PC-3 (cell line): ENCODE measurements around the gene MRPL39. TPM values are rescaled to one million over a fixed set of nuclear protein-coding genes. Genes with fewer than 3 reads are reported as not detected.

Experiments
- ATAC-seq: fragments of 200-7000 bp; cut with Tn5 transposase; 2 replicates; pipeline ENCODE4 v1.9.1; 2020; ENCODE audit warnings: mild to moderate bottlenecking, moderate library complexity
- BruUV-seq: library from RNA; stranded (reverse); fragments of 400-500 nt; replicated peaks from 2 replicates; lab custom pipeline; 2021; lab: Mats Ljungman, UMichigan
- CTCF ChIA-PET: fragments of 300-600 bp; sonication (Branson Sonifier 250); formaldehyde crosslinking; loops from one replicate; lab custom pipeline; 2022; ENCODE audit warnings: antibody characterized with exemption; lab: Charles Lee
- POLR2A ChIA-PET: fragments of 300-600 bp; sonication (Branson Sonifier 250); formaldehyde crosslinking; loops from one replicate; lab custom pipeline; 2022; ENCODE audit warnings: antibody characterized with exemption; ENCODE audit not compliant: unreplicated experiment; lab: Charles Lee
- DNase-seq: peaks from one replicate; pipeline ENCODE4 v3.0.0-alpha.2; 2015
- H2AFZ ChIP-seq: fragments of 300-600 bp; sonication (generic); 2 replicates; pipeline ENCODE4 v1.6.0; 2016; ENCODE audit warnings: antibody characterized with exemption, low read length
- H3F3A ChIP-seq: fragments of 300-600 bp; sonication (generic); one replicate; pipeline ENCODE4 v1.6.0; 2017; ENCODE audit warnings: antibody characterized with exemption, low read length, control low read depth, mild to moderate bottlenecking; ENCODE audit not compliant: unreplicated experiment
- H3K27ac ChIP-seq: fragments of 300-600 bp; sonication (generic); 2 replicates; pipeline ENCODE4 v1.5.1; 2016; ENCODE audit warnings: mild to moderate bottlenecking, low read length
- H3K27me3 ChIP-seq: fragments of 300-600 bp; sonication (generic); 2 replicates; pipeline ENCODE4 v1.6.1; 2016; ENCODE audit warnings: low read length, mixed read lengths
- H3K36me3 ChIP-seq: fragments of 300-600 bp; sonication (generic); 2 replicates; pipeline ENCODE4 v1.6.1; 2016; ENCODE audit warnings: low read depth, mixed run types, low read length, mixed read lengths
- H3K4me1 ChIP-seq: fragments of 300-600 bp; sonication (generic); 2 replicates; pipeline ENCODE4 v1.5.1; 2016; ENCODE audit warnings: low read length; ENCODE audit not compliant: insufficient read depth
- H3K4me2 ChIP-seq: fragments of 300-600 bp; sonication (generic); 2 replicates; pipeline ENCODE4 v1.6.0; 2016; ENCODE audit warnings: low read length
- H3K4me3 ChIP-seq: fragments of 300-600 bp; sonication (generic); 2 replicates; pipeline ENCODE4 v1.5.1; 2016; ENCODE audit warnings: mild to moderate bottlenecking, low read length, mixed read lengths
- H3K79me2 ChIP-seq: fragments of 300-600 bp; sonication (generic); 2 replicates; pipeline ENCODE4 v1.6.1; 2017; ENCODE audit warnings: low read length, mixed read lengths
- H3K9ac ChIP-seq: fragments of 300-600 bp; sonication (generic); 2 replicates; pipeline ENCODE4 v1.6.0; 2016; ENCODE audit warnings: mild to moderate bottlenecking, low read length
- H3K9me2 ChIP-seq: fragments of 300-600 bp; sonication (generic); replicated peaks from 2 replicates; pipeline ENCODE4 v1.6.1; 2016; ENCODE audit warnings: mixed run types, low read length, mixed read lengths
- H3K9me3 ChIP-seq: fragments of 300-600 bp; sonication (generic); 2 replicates; pipeline ENCODE4 v1.6.1; 2016; ENCODE audit warnings: low read length, mixed read lengths
- H4K20me1 ChIP-seq: fragments of 300-600 bp; sonication (generic); 2 replicates; pipeline ENCODE4 v1.6.1; 2016; ENCODE audit warnings: low read length, mixed read lengths
- CTCF ChIP-seq: fragments of 300-600 bp; sonication (generic); conservative IDR thresholded peaks from 2 replicates; pipeline ENCODE4 v1.5.1; 2017; ENCODE audit warnings: antibody characterized with exemption, low read depth, mild to moderate bottlenecking, low read length
- EZH2 ChIP-seq: fragments of 300-600 bp; sonication (generic); IDR thresholded peaks from one replicate; pipeline ENCODE4 v1.6.1; 2017; ENCODE audit warnings: antibody characterized with exemption, mild to moderate bottlenecking, low read length; ENCODE audit not compliant: unreplicated experiment
- EZH2phosphoT487 ChIP-seq: fragments of 300-600 bp; sonication (generic); IDR thresholded peaks from 2 replicates; pipeline ENCODE4 v1.6.1; 2018; ENCODE audit warnings: mild to moderate bottlenecking, antibody characterized with exemption, low read length, borderline replicate concordance
- intact Hi-C: fragments of 100-400 bp; cut with micrococcal nuclease; formaldehyde crosslinking; loops from 2 replicates; pipeline ENCODE4 v1.9.0; 2023
- total RNA-seq: library from RNA; depleted of rRNA; stranded (reverse); fragments of >200 nt; gene quantifications from 2 replicates; pipeline ENCODE4 v1.2.3, GENCODE V29; 2014

Gene MRPL39
- total RNA-seq, 1 experiment from 2014 or later = 107 TPM

GRCh38 chr21:25589887-25590286, 17.4 kb downstream of the MRPL39 start:
- no peaks in the 10 kb centered on the region for H3K9me3 ChIP-seq
- no peak overlapping the region for H2AFZ ChIP-seq
- no peaks in the 10 kb centered on the region for H4K20me1 ChIP-seq
- DNase-seq = no peak
- no peak overlapping the region for H3K4me2 ChIP-seq
- no peak for ATAC-seq
- H3K27me3 ChIP-seq = no peaks in the 10 kb centered on the region
- no peaks in the 10 kb centered on the region for H3F3A ChIP-seq
- no TSS peak for BruUV-seq
- ChIA-PET POLR2A (no interaction called here), CTCF (no interaction called here)
- H3K4me3 ChIP-seq = no peak overlapping the region
- no peak overlapping the region for H3K27ac ChIP-seq
- H3K9me2 ChIP-seq = no peaks in the 10 kb centered on the region
- peaks cover 59% of the 10 kb centered on the region for H3K36me3 ChIP-seq
- no peak overlapping the region for H3K9ac ChIP-seq
- intact Hi-C loops = no loop called here
- no peaks in the 10 kb centered on the region for H3K4me1 ChIP-seq
- no peaks in the 10 kb centered on the region for H3K79me2 ChIP-seq
- no peak for TF ChIP-seq EZH2phosphoT487
- TF ChIP-seq CTCF = no peak
- no peak for TF ChIP-seq EZH2

- H3K9me2 ChIP-seq = no peaks in the 10 kb centered on the region
- CTCF ChIA-PET = interaction anchor here (0.6 kb wide), 1 partner anchor 160 kb away, joined by 4 read pairs; no protein-coding TSS in a partner anchor
Measured at GRCh38 chr21:25586791-25587190, 20.5 kb downstream of the MRPL39 start.

GRCh38 chr21:25586326-25586725, 21.0 kb downstream of the MRPL39 start:
- no TSS peak for BruUV-seq
- no peaks in the 10 kb centered on the region for H4K20me1 ChIP-seq
- H3F3A ChIP-seq = no peaks in the 10 kb centered on the region
- no peak overlapping the region for H2AFZ ChIP-seq
- H3K9ac ChIP-seq = no peak overlapping the region
- H3K4me1 ChIP-seq = no peaks in the 10 kb centered on the region
- H3K9me3 ChIP-seq = no peaks in the 10 kb centered on the region
- ChIA-PET CTCF (no interaction called here), POLR2A (no interaction called here)
- intact Hi-C loops = no loop called here
- no peak overlapping the region for H3K4me3 ChIP-seq
- TF ChIP-seq EZH2phosphoT487 (no peak), CTCF (no peak), EZH2 (no peak)
- H3K36me3 ChIP-seq = peaks cover 39% of the 10 kb centered on the region
- DNase-seq = no peak
- no peak overlapping the region for H3K4me2 ChIP-seq
- no peaks in the 10 kb centered on the region for H3K79me2 ChIP-seq
- no peaks in the 10 kb centered on the region for H3K9me2 ChIP-seq
- ATAC-seq = no peak
- no peak overlapping the region for H3K27ac ChIP-seq
- no peaks in the 10 kb centered on the region for H3K27me3 ChIP-seq

More at GRCh38 chr21:25586791-25587190, 20.5 kb downstream of the MRPL39 start:
- Histone ChIP-seq H3F3A (no peaks in the 10 kb centered on the region), H3K9me3 (no peaks in the 10 kb centered on the region), H3K79me2 (no peaks in the 10 kb centered on the region), H2AFZ (no peak overlapping the region), H4K20me1 (no peaks in the 10 kb centered on the region), H3K4me1 (no peaks in the 10 kb centered on the region), H3K9ac (no peak overlapping the region), H3K4me2 (no peak overlapping the region), H3K27ac (no peak overlapping the region), H3K36me3 (peaks cover 44% of the 10 kb centered on the region), H3K4me3 (no peak overlapping the region), H3K27me3 (no peaks in the 10 kb centered on the region)
- no peak for DNase-seq
- BruUV-seq = no TSS peak
- ATAC-seq = no peak
- intact Hi-C loops = no loop called here
- POLR2A ChIA-PET = no interaction called here
- no peak for TF ChIP-seq CTCF
